IMR-90 (cell line): ENCODE measurements around the gene ANKK1. TPM values are rescaled to one million over a fixed set of nuclear protein-coding genes. Genes with fewer than 3 reads are reported as not detected.

Experiments
- ATAC-seq: fragments of 200-7000 bp; cut with Tn5 transposase; 2 replicates; pipeline ENCODE4 v1.9.1; 2020; ENCODE audit warnings: low read depth, mild to moderate bottlenecking, moderate library complexity
- BruUV-seq: library from RNA; stranded (reverse); fragments of 400-500 nt; replicated peaks from 2 replicates; lab custom pipeline; 2021; lab: Mats Ljungman, UMichigan
- CTCF ChIA-PET: fragments of 300-600 bp; formaldehyde crosslinking; extraction: SDS; loops from one replicate; lab custom pipeline; 2021; ENCODE audit warnings: antibody characterized with exemption; lab: Yijun Ruan, JAX
- POLR2A ChIA-PET: fragments of 300-600 bp; sonication (Branson Sonifier 250); formaldehyde crosslinking; loops from one replicate; lab custom pipeline; 2022; ENCODE audit warnings: antibody characterized with exemption; ENCODE audit not compliant: unreplicated experiment; lab: Charles Lee
- DNase-seq: peaks from one replicate; pipeline ENCODE4 v3.0.0; 2013
- H2AFZ ChIP-seq: replicated peaks from 2 replicates; pipeline ENCODE3; 2013; ENCODE audit warnings: low read length, mild to moderate bottlenecking; ENCODE audit not compliant: poor library complexity
- H2AK5ac ChIP-seq: 2 replicates; pipeline ENCODE4 v1.6.1; 2013; ENCODE audit warnings: low read depth, low read length, inconsistent platforms
- H2AK9ac ChIP-seq: replicated peaks from 2 replicates; pipeline ENCODE3; 2013; ENCODE audit warnings: mild to moderate bottlenecking, low read depth, low read length, moderate library complexity; ENCODE audit not compliant: poor library complexity
- H2BK120ac ChIP-seq: 2 replicates; pipeline ENCODE4 v1.6.1; 2013; ENCODE audit warnings: low read depth, low read length, inconsistent platforms
- H2BK15ac ChIP-seq: 3 replicates; pipeline ENCODE4 v1.6.1; 2013; ENCODE audit warnings: low read depth, low read length, inconsistent platforms
- H2BK20ac ChIP-seq: 2 replicates; pipeline ENCODE4 v1.6.1; 2013; ENCODE audit warnings: low read depth, mild to moderate bottlenecking, inconsistent platforms, low read length, moderate library complexity
- H2BK5ac ChIP-seq: 2 replicates; pipeline ENCODE4 v1.6.1; 2013; ENCODE audit warnings: mild to moderate bottlenecking, low read depth, low read length, inconsistent platforms; ENCODE audit not compliant: poor library complexity, severe bottlenecking
- H3K14ac ChIP-seq: replicated peaks from 2 replicates; pipeline ENCODE4 v1.6.1; 2013; ENCODE audit warnings: low read depth, low read length, inconsistent platforms
- H3K18ac ChIP-seq: 2 replicates; pipeline ENCODE4 v1.6.1; 2013; ENCODE audit warnings: low read depth, low read length, control low read depth
- H3K23ac ChIP-seq: 2 replicates; pipeline ENCODE4 v1.6.1; 2013; ENCODE audit warnings: low read depth, low read length, inconsistent platforms
- H3K27ac ChIP-seq: 2 replicates; pipeline ENCODE4 v1.5.1; 2013; ENCODE audit warnings: mild to moderate bottlenecking, control low read depth, low read length; ENCODE audit not compliant: insufficient read depth
- H3K27me3 ChIP-seq: 2 replicates; pipeline ENCODE4 v1.6.1; 2013; ENCODE audit warnings: low read length; ENCODE audit not compliant: control insufficient read depth, insufficient read depth
- H3K36me3 ChIP-seq: 2 replicates; pipeline ENCODE4 v1.6.1; 2013; ENCODE audit warnings: low read length, mixed read lengths; ENCODE audit not compliant: control insufficient read depth, insufficient read depth
- H3K4ac ChIP-seq: 2 replicates; pipeline ENCODE4 v1.6.1; 2013; ENCODE audit warnings: low read depth, low read length, inconsistent platforms
- H3K4me1 ChIP-seq: 2 replicates; pipeline ENCODE4 v1.6.1; 2013; ENCODE audit warnings: low read length, mixed read lengths; ENCODE audit not compliant: control insufficient read depth, insufficient read depth
- H3K4me2 ChIP-seq: 2 replicates; pipeline ENCODE4 v1.6.1; 2013; ENCODE audit warnings: low read depth, mild to moderate bottlenecking, control low read depth, low read length, moderate library complexity
- H3K4me3 ChIP-seq: 2 replicates; pipeline ENCODE4 v1.5.1; 2013; ENCODE audit warnings: low read depth, mild to moderate bottlenecking, control low read depth, low read length, moderate library complexity; ENCODE audit not compliant: insufficient read depth
- H3K56ac ChIP-seq: 2 replicates; pipeline ENCODE4 v1.6.1; 2013; ENCODE audit warnings: low read length, inconsistent platforms; ENCODE audit not compliant: insufficient read depth; ENCODE audit errors: extremely low read depth
- H3K79me1 ChIP-seq, 2 experiments: 2 replicates each; pipeline ENCODE4 v1.6.1; 2013; ENCODE audit warnings: low read length in 2 of 2, inconsistent platforms in 1 of 2, low read depth in 1 of 2
- H3K9ac ChIP-seq: 2 replicates; pipeline ENCODE4 v1.6.1; 2013; ENCODE audit warnings: low read depth, low read length, control low read depth
- H3K9me1 ChIP-seq: 2 replicates; pipeline ENCODE4 v1.6.1; 2013; ENCODE audit warnings: low read length, inconsistent platforms; ENCODE audit not compliant: insufficient read depth
- H3K9me3 ChIP-seq: 2 replicates; pipeline ENCODE4 v1.6.1; 2013; ENCODE audit warnings: low read length; ENCODE audit not compliant: control insufficient read depth, insufficient read depth
- H4K20me1 ChIP-seq: 2 replicates; pipeline ENCODE4 v1.6.1; 2013; ENCODE audit warnings: low read length, inconsistent platforms; ENCODE audit not compliant: insufficient read depth
- H4K5ac ChIP-seq: 2 replicates; pipeline ENCODE4 v1.6.1; 2013; ENCODE audit warnings: mild to moderate bottlenecking, low read depth, low read length, control low read depth
- H4K8ac ChIP-seq, 2 experiments: 2 replicates each; pipeline ENCODE4 v1.6.1; 2013; ENCODE audit warnings: low read depth in 2 of 2, low read length in 2 of 2, control low read depth in 1 of 2, inconsistent platforms in 1 of 2
- H4K91ac ChIP-seq: 2 replicates; pipeline ENCODE4 v1.6.1; 2013; ENCODE audit warnings: low read depth, low read length, inconsistent platforms; ENCODE audit not compliant: insufficient read depth
- BHLHE40 ChIP-seq: fragments of 150-350 bp; IDR thresholded peaks from 2 replicates; pipeline ENCODE4 v1.6.1; 2016; ENCODE audit warnings: mild to moderate bottlenecking, low read depth, low read length
- CEBPB ChIP-seq: IDR thresholded peaks from 2 replicates; pipeline ENCODE4 v1.6.1; 2012; ENCODE audit warnings: low read depth, low read length, improper control_type of control experiment
- CHD1 ChIP-seq: IDR thresholded peaks from 2 replicates; pipeline ENCODE4 v1.6.1; 2012; ENCODE audit warnings: low read depth, low read length, improper control_type of control experiment
- CTCF ChIP-seq: conservative IDR thresholded peaks from 2 replicates; pipeline ENCODE4 v1.5.1; 2012; ENCODE audit warnings: mild to moderate bottlenecking, low read depth, low read length, improper control_type of control experiment
- MAFK ChIP-seq: IDR thresholded peaks from 2 replicates; pipeline ENCODE4 v1.6.1; 2012; ENCODE audit warnings: low read depth, low read length, improper control_type of control experiment
- MXI1 ChIP-seq: IDR thresholded peaks from 2 replicates; pipeline ENCODE4 v1.6.1; 2012; ENCODE audit warnings: low read depth, mild to moderate bottlenecking, low read length, moderate library complexity, borderline replicate concordance
- NFE2L2 ChIP-seq: fragments of 150-350 bp; IDR thresholded peaks from 2 replicates; pipeline ENCODE4 v1.6.1; 2016; ENCODE audit warnings: low read depth, mild to moderate bottlenecking, low read length
- POLR2A ChIP-seq: IDR thresholded peaks from 2 replicates; pipeline ENCODE4 v1.6.1; 2012; ENCODE audit warnings: mild to moderate bottlenecking, low read depth, low read length
- RFX5 ChIP-seq: IDR thresholded peaks from 2 replicates; pipeline ENCODE4 v1.8.0; 2012; ENCODE audit warnings: low read depth, mild to moderate bottlenecking, low read length, moderate library complexity
- SMC3 ChIP-seq: fragments of 150-350 bp; IDR thresholded peaks from 2 replicates; pipeline ENCODE4 v1.6.1; 2016; ENCODE audit warnings: low read depth, mild to moderate bottlenecking, antibody characterized with exemption, low read length, moderate library complexity
- WGBS, 2 experiments: methylation state at CpG; one replicate each; pipeline versions ENCODE4 v1.1.5 to v1.1.7; 2013; ENCODE audit warnings: missing lambda C conversion rate in 2 of 2; ENCODE audit not compliant: insufficient read length in 1 of 2; ENCODE audit errors: extremely low coverage in 2 of 2; 5-methylcytosine and 5-hydroxymethylcytosine counted together
- dilution Hi-C: fragments of 300-500 bp; cut with HindIII; formaldehyde crosslinking; loops from one replicate; pipeline ENCODE4 v1.14.3; 2018; ENCODE audit warnings: low sequenced_read_pairs; ENCODE audit not compliant: unreplicated experiment
- in situ Hi-C: fragments of 300-500 bp; cut with MboI; formaldehyde crosslinking; loops from 3 replicates; pipeline ENCODE4 v1.14.3; 2019; ENCODE audit warnings: low sequenced_read_pairs, inconsistent platforms, mixed read lengths
- intact Hi-C: fragments of 100-400 bp; cut with micrococcal nuclease; formaldehyde crosslinking; loops from 2 replicates; pipeline ENCODE4 v1.10.0; 2022
- polyA plus RNA-seq, 3 experiments: library from polyadenylated mRNA; depleted of rRNA; stranded (reverse); fragments of >200 nt; gene quantifications; 2 replicates each; pipeline ENCODE4 v1.2.3, GENCODE V29; 2012; ENCODE audit warnings: low replicate concordance in 1 of 3
- total RNA-seq: library from RNA; depleted of rRNA; stranded (reverse); fragments of >200 nt; gene quantifications from 2 replicates; pipeline ENCODE4 v1.2.3, GENCODE V29; 2012
- TF ChIP-seq, protein P1 (sequence below): fragments of 150-350 bp; IDR thresholded peaks from 2 replicates; pipeline ENCODE4 v1.6.1; 2016; ENCODE audit warnings: low read depth, mild to moderate bottlenecking, low read length, moderate library complexity, borderline replicate concordance

Gene ANKK1
- total and polyA plus RNA-seq, 2 of the 4 experiments (the other 2 are of a cell fraction) = not detected

DNA sequence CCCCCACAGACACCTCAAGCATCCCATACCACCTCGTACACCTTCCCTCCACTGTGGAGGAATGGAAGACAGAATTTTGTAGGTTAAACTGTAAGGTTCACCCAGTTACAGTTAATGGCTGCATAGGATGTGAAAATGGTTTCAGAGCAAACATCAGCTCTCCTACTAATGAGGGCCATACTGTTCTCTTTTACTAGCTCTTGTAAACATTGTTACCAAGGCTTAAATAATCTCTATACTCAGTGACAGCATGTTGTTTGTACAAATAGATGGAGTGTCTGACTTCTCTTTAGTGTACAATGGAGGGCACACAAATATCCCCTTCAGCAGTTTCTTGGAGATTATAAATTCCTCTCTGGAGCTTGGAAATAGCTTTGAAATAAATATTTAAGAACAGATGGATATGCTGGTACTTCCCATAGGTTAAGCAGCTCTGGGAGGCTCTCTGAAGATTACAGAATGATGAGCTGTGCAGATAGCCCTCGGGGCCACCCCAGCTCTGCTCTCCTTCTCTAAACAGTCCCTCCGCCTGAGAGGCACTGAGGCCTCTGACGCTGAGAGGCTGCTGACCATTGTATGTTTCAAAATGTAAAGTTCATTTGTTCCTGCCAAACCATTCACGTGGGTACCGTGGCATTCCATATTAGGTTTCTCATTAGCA is 47.5 kb upstream of the ANKK1 start:
- POLR2A ChIA-PET = no interaction called here
- Histone ChIP-seq H3K36me3 (peaks cover 16% of the 10 kb centered on the region), H3K9me3 (no peaks in the 10 kb centered on the region), H4K5ac (no peak overlapping the region), H2BK120ac (no peak overlapping the region), H2AK9ac (no peak overlapping the region), H4K91ac (no peak overlapping the region), H3K4me1 (peaks cover 7% of the 10 kb centered on the region), H2BK5ac (peak overlapping the region; percentile 34), H2BK15ac (no peak overlapping the region), H4K8ac (no peak overlapping the region), H3K27me3 (no peaks in the 10 kb centered on the region), H3K4ac (no peak overlapping the region; the same call in 1 of the 2 replicates), H2AFZ (no peak overlapping the region), H3K4me3 (no peak overlapping the region), H3K27ac (peak overlapping the region; percentile 64; the same call in 1 of the 2 replicates), H3K9me1 (0 out of 2 replicates have a peak, but pooled peaks cover 6% of the 10 kb centered on the region), H2AK5ac (no peak overlapping the region), H2BK20ac (no peak overlapping the region), H3K79me1 (no peaks in the 10 kb centered on the region), H3K18ac (peak overlapping the region; percentile 29; the same call in 1 of the 2 replicates), H4K20me1 (no peaks in the 10 kb centered on the region), H3K4me2 (no peak overlapping the region; the same call in 1 of the 2 replicates), H3K14ac (no peak overlapping the region), H3K56ac (no peak overlapping the region), H3K23ac (no peak overlapping the region), H3K9ac (no peak overlapping the region)
- intact Hi-C loops (loop anchor here (2.0 kb wide), 1 partner anchor 25 kb away; the partner anchor contains the start of gene TTC12), in situ Hi-C loops (no loop called here), dilution Hi-C loops (no loop called here)
- ATAC-seq = peak; percentile 97
- WGBS, 2 experiments = no CpG with 5 or more reads among the region's 6 CpGs
- peak; percentile 41 for DNase-seq
- CTCF ChIA-PET = no interaction called here
- TF ChIP-seq CHD1 = no peak
- no peak for TF ChIP-seq BHLHE40
- TF ChIP-seq MAFK = no peak
- TF ChIP-seq CTCF = no peak
- TF ChIP-seq RFX5 = no peak
- TF ChIP-seq POLR2A = no peak
- TF ChIP-seq, protein P1, sequence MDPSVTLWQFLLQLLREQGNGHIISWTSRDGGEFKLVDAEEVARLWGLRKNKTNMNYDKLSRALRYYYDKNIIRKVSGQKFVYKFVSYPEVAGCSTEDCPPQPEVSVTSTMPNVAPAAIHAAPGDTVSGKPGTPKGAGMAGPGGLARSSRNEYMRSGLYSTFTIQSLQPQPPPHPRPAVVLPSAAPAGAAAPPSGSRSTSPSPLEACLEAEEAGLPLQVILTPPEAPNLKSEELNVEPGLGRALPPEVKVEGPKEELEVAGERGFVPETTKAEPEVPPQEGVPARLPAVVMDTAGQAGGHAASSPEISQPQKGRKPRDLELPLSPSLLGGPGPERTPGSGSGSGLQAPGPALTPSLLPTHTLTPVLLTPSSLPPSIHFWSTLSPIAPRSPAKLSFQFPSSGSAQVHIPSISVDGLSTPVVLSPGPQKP = no peak
- no peak for TF ChIP-seq SMC3
- no peak for TF ChIP-seq NFE2L2
- TF ChIP-seq MXI1 = no peak
- no peak for TF ChIP-seq CEBPB
- no TSS peak for BruUV-seq
